ENCODE measurements around the gene GGT5. TPM values are rescaled to one million over a fixed set of nuclear protein-coding genes. Genes with fewer than 3 reads are reported as not detected.
"Not testable (repeated sequence)": the region's sequence is repeated elsewhere in the genome, so short reads cannot be mapped to it uniquely, and the experiment has no call there.

Gene GGT5
- total and polyA plus RNA-seq, 4 donors: 6.3 to 35.0 (median 20.2) TPM

DNA sequence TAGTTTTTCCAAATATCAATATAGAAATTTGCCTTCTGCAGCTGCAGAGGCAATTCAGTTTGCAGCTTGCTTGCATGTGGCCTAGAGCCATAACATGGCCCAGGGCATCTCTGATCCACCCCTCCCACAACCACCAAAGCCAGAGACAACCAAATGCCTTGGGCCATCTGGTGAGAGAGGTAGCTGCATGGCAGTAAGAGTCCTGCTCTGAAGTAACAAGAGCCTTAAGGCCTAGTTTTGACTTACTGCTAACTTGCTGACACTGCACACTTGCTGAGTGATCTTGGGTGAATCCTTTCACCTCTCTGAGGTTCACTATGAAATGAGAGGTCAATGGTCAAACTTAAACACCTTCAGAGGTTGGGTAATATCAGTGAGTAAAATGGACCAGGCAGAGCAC, 20.9 kb upstream of the GGT5 start:
- H3K9me3 ChIP-seq (ENCODE audit: control insufficient read depth in 4 of 4, low read length in 3 of 4): no peaks in the 10 kb centered on the region
- no peak overlapping the region for H3K27ac ChIP-seq (ENCODE audit: low read depth in 1 of 2, low read length in 2 of 2)
- H3K4me3 ChIP-seq (ENCODE audit: low read depth in 1 of 3, low read length in 3 of 3): no peak overlapping the region
- H3K4me1 ChIP-seq (ENCODE audit: control insufficient read depth in 4 of 4, insufficient read depth in 4 of 4, low read length in 3 of 4): peaks cover 0 to 6% (median 4%) of the 10 kb centered on the region in 4 donors
- TF ChIP-seq HNF4G (IDR thresholded peaks at IDR 0.05) (no peak), GABPA (IDR thresholded peaks at IDR 0.05 in 1 of 2, conservative IDR thresholded peaks at IDR 0.05 in 1 of 2) (no peak), EGR1 (IDR thresholded peaks at IDR 0.05; ENCODE audit: low read depth in 2 of 2) (no peak), RXRA (IDR thresholded peaks at IDR 0.05) (no peak), YY1 (IDR thresholded peaks at IDR 0.05) (no peak), FOXA1 (IDR thresholded peaks at IDR 0.05) (no peak), TAF1 (conservative IDR thresholded peaks at IDR 0.05) (no peak), HNF4A (conservative IDR thresholded peaks at IDR 0.05) (no peak), JUND (IDR thresholded peaks at IDR 0.05) (no peak), NR2F2 (IDR thresholded peaks at IDR 0.05) (no peak), SP1 (IDR thresholded peaks at IDR 0.05) (no peak), RAD21 (IDR thresholded peaks at IDR 0.05) (no peak), FOXA2 (IDR thresholded peaks at IDR 0.05) (no peak)
- TF ChIP-seq, protein P1, sequence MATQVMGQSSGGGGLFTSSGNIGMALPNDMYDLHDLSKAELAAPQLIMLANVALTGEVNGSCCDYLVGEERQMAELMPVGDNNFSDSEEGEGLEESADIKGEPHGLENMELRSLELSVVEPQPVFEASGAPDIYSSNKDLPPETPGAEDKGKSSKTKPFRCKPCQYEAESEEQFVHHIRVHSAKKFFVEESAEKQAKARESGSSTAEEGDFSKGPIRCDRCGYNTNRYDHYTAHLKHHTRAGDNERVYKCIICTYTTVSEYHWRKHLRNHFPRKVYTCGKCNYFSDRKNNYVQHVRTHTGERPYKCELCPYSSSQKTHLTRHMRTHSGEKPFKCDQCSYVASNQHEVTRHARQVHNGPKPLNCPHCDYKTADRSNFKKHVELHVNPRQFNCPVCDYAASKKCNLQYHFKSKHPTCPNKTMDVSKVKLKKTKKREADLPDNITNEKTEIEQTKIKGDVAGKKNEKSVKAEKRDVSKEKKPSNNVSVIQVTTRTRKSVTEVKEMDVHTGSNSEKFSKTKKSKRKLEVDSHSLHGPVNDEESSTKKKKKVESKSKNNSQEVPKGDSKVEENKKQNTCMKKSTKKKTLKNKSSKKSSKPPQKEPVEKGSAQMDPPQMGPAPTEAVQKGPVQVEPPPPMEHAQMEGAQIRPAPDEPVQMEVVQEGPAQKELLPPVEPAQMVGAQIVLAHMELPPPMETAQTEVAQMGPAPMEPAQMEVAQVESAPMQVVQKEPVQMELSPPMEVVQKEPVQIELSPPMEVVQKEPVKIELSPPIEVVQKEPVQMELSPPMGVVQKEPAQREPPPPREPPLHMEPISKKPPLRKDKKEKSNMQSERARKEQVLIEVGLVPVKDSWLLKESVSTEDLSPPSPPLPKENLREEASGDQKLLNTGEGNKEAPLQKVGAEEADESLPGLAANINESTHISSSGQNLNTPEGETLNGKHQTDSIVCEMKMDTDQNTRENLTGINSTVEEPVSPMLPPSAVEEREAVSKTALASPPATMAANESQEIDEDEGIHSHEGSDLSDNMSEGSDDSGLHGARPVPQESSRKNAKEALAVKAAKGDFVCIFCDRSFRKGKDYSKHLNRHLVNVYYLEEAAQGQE (IDR thresholded peaks at IDR 0.05): no peak
- TF ChIP-seq, protein P2, sequence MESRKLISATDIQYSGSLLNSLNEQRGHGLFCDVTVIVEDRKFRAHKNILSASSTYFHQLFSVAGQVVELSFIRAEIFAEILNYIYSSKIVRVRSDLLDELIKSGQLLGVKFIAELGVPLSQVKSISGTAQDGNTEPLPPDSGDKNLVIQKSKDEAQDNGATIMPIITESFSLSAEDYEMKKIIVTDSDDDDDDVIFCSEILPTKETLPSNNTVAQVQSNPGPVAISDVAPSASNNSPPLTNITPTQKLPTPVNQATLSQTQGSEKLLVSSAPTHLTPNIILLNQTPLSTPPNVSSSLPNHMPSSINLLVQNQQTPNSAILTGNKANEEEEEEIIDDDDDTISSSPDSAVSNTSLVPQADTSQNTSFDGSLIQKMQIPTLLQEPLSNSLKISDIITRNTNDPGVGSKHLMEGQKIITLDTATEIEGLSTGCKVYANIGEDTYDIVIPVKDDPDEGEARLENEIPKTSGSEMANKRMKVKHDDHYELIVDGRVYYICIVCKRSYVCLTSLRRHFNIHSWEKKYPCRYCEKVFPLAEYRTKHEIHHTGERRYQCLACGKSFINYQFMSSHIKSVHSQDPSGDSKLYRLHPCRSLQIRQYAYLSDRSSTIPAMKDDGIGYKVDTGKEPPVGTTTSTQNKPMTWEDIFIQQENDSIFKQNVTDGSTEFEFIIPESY (IDR thresholded peaks at IDR 0.05): no peak
- TF ChIP-seq, protein P3, sequence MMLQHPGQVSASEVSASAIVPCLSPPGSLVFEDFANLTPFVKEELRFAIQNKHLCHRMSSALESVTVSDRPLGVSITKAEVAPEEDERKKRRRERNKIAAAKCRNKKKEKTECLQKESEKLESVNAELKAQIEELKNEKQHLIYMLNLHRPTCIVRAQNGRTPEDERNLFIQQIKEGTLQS (IDR thresholded peaks at IDR 0.05): no peak
- TF ChIP-seq, protein P4, sequence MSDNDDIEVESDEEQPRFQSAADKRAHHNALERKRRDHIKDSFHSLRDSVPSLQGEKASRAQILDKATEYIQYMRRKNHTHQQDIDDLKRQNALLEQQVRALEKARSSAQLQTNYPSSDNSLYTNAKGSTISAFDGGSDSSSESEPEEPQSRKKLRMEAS (IDR thresholded peaks at IDR 0.05): no peak
- TF ChIP-seq, protein P5, sequence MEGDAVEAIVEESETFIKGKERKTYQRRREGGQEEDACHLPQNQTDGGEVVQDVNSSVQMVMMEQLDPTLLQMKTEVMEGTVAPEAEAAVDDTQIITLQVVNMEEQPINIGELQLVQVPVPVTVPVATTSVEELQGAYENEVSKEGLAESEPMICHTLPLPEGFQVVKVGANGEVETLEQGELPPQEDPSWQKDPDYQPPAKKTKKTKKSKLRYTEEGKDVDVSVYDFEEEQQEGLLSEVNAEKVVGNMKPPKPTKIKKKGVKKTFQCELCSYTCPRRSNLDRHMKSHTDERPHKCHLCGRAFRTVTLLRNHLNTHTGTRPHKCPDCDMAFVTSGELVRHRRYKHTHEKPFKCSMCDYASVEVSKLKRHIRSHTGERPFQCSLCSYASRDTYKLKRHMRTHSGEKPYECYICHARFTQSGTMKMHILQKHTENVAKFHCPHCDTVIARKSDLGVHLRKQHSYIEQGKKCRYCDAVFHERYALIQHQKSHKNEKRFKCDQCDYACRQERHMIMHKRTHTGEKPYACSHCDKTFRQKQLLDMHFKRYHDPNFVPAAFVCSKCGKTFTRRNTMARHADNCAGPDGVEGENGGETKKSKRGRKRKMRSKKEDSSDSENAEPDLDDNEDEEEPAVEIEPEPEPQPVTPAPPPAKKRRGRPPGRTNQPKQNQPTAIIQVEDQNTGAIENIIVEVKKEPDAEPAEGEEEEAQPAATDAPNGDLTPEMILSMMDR (IDR thresholded peaks at IDR 0.05; ENCODE audit: low read depth, low read length, missing input control): no peak
- no peak for DNase-seq (ENCODE audit: low spot score)
- no peaks in the 10 kb centered on the region for H3K27me3 ChIP-seq (ENCODE audit: control insufficient read depth in 4 of 4, insufficient read depth in 4 of 4, low read length in 3 of 4)
- no peak overlapping the region for H3K9ac ChIP-seq (ENCODE audit: low read depth in 1 of 2, low read length in 2 of 2)
- H3K36me3 ChIP-seq (ENCODE audit: control insufficient read depth in 4 of 4, insufficient read depth in 3 of 4, low read depth in 1 of 4, low read length in 3 of 4): no peaks in the 10 kb centered on the region

DNA sequence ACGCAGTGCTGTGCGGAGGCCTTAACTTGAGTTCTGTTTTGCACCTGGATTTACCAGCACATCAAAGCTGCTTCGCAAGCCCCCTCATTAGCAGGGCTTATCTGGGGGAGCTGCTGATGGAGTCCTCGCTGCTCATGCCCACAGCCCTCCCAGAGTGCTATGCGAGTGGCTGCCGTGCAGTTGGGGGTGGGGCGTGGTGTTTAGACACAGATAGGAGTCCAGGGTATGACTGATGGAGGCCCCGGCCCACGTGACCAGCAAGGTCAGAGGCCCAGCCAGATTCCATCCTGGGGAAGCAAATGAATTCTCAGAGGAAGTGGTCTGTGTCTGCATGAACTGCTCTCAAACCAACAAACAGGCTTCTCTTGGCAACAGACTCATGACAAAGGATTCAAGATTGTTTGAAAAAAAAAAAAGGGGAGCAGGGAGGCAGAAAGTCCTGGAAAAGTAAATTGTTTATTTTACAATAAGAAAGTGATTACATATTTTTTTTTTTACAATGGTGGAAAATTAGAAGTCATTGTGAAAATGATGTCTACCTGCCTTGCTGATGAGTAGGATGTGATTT, 19.5 kb upstream of the GGT5 start:
- H3K27ac ChIP-seq (ENCODE audit: low read depth in 1 of 2, low read length in 2 of 2); H3K4me1 ChIP-seq (ENCODE audit: control insufficient read depth in 4 of 4, insufficient read depth in 4 of 4, low read length in 3 of 4); H3K27me3 ChIP-seq (ENCODE audit: control insufficient read depth in 4 of 4, insufficient read depth in 4 of 4, low read length in 3 of 4); H3K9ac ChIP-seq (ENCODE audit: low read depth in 1 of 2, low read length in 2 of 2); H3K4me3 ChIP-seq (ENCODE audit: low read depth in 1 of 3, low read length in 3 of 3); DNase-seq (ENCODE audit: low spot score); H3K9me3 ChIP-seq (ENCODE audit: control insufficient read depth in 4 of 4, low read length in 3 of 4); H3K36me3 ChIP-seq (ENCODE audit: control insufficient read depth in 4 of 4, insufficient read depth in 3 of 4, low read depth in 1 of 4, low read length in 3 of 4): not testable (repeated sequence)
- WGBS: 90% methylated on average over 3 of the region's 9 CpGs

DNA sequence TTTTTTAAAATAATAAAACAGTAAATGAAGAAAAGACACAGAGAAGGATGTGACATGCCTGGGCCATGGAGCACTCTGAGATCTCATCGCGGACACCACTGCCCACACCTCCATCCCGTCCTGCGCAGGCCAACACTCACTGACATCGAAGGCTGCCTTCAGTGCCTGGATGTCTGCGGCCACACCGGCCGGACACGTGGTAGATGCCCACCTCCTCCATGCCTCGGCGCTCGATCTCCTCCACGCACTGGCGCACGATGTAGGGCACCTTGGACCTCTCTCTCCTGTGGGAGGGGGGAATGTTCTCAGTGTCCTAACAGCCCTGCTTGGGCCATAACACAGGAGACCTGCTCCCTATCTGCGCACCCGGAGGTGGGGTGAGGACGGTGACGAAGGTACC, 18.6 kb upstream of the GGT5 start:
- H3K36me3 ChIP-seq (ENCODE audit: control insufficient read depth in 4 of 4, insufficient read depth in 3 of 4, low read depth in 1 of 4, low read length in 3 of 4); H3K9me3 ChIP-seq (ENCODE audit: control insufficient read depth in 4 of 4, low read length in 3 of 4); H3K27me3 ChIP-seq (ENCODE audit: control insufficient read depth in 4 of 4, insufficient read depth in 4 of 4, low read length in 3 of 4); H3K9ac ChIP-seq (ENCODE audit: low read depth in 1 of 2, low read length in 2 of 2); H3K4me3 ChIP-seq (ENCODE audit: low read depth in 1 of 3, low read length in 3 of 3); H3K27ac ChIP-seq (ENCODE audit: low read depth in 1 of 2, low read length in 2 of 2); H3K4me1 ChIP-seq (ENCODE audit: control insufficient read depth in 4 of 4, insufficient read depth in 4 of 4, low read length in 3 of 4); DNase-seq (ENCODE audit: low spot score): not testable (repeated sequence)
- 95% methylated on average over 18 of the region's 19 CpGs for WGBS

DNA sequence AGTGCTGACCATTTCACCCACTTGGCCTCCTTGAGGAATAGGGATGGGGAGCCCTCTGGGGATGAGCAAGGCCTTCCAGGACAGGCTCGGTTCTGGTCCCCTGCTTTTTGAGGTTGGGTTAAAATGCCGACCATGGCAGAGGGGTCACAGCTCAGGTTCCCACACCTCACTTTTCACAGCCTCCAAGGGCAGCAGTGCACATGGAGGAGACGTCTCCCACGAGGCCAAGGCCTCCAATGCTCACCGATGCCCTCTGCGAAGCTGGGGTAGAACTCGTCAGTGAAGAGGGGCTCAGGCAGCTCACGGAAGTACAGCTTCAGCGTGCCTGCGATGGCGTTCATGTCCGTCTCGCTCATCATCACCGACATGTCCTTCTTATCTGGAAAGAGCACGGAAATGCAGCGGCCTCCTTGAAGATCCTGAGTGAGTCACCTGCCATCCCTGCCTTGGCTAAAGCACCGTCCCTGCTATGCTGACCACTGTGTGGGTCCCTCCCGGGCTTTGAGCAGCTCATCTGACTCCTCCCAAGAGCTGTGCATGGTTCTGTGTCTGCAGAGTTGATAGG, 17.4 kb upstream of the GGT5 start:
- H3K9me3 ChIP-seq (ENCODE audit: control insufficient read depth in 4 of 4, low read length in 3 of 4); H3K27me3 ChIP-seq (ENCODE audit: control insufficient read depth in 4 of 4, insufficient read depth in 4 of 4, low read length in 3 of 4); H3K9ac ChIP-seq (ENCODE audit: low read depth in 1 of 2, low read length in 2 of 2); H3K4me3 ChIP-seq (ENCODE audit: low read depth in 1 of 3, low read length in 3 of 3); H3K36me3 ChIP-seq (ENCODE audit: control insufficient read depth in 4 of 4, insufficient read depth in 3 of 4, low read depth in 1 of 4, low read length in 3 of 4); DNase-seq (ENCODE audit: low spot score); H3K27ac ChIP-seq (ENCODE audit: low read depth in 1 of 2, low read length in 2 of 2); H3K4me1 ChIP-seq (ENCODE audit: control insufficient read depth in 4 of 4, insufficient read depth in 4 of 4, low read length in 3 of 4): not testable (repeated sequence)
- 94% methylated on average over 18 of the region's 18 CpGs for WGBS

All from liver (tissue), 9 donors.